Effector CD4-positive, alpha-beta T cell (primary cell): ENCODE results near the gene SLC2A10.
A peak's percentile ranks its signal among the peaks of the same experiment; 100 is the strongest.

Source experiments
- DNase-seq: peaks from one replicate; pipeline ENCODE4 v3.0.0-alpha.2; 2020

SLC2A10 gene

DNA sequence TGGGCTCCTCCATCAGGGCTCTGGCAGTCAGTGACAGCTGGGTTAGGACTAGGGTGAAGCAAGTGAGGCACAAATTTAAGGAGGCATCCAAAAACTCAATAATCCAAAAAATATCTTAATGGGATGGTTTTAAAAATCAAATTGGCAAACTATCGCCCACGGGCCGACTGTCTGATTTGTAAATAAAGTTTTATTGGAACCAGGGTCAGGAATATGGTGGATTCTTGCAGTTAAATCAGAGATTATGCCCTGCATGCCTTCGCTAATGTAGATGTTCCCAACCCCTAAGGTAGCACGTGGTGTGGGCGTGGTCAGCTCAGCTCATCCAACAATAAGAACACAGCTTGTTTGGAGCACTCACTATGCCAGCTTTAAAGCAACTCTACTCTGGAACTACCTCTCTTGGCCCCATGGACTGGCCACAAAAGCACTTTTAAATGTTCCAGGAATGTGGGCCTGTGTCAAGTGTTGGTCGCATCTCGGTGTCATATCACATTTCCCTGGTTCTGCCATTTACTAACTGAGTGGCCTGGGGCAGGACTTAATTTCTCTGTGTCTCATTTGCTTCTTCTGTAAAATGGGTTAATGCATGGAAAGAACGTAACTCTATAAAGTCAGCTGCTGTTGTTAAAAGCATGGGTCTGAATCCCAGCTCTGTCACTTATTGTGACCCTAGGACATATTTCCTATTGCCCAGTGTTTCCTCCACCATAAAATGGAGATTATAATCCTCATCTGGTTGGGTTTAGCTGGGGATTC, 27.2 kb upstream of the SLC2A10 start:
- DNase-seq, result no peak

GRCh38 chr20:46683011-46683667, 26.3 kb upstream of the SLC2A10 start:
- no peak for DNase-seq

GRCh38 chr20:46683668-46683938, 25.8 kb upstream of the SLC2A10 start:
- no peak for DNase-seq

- DNase-seq, result no peak
These were observed 25.3 kb upstream of the SLC2A10 start for GRCh38 chr20:46683939-46684750.

DNA sequence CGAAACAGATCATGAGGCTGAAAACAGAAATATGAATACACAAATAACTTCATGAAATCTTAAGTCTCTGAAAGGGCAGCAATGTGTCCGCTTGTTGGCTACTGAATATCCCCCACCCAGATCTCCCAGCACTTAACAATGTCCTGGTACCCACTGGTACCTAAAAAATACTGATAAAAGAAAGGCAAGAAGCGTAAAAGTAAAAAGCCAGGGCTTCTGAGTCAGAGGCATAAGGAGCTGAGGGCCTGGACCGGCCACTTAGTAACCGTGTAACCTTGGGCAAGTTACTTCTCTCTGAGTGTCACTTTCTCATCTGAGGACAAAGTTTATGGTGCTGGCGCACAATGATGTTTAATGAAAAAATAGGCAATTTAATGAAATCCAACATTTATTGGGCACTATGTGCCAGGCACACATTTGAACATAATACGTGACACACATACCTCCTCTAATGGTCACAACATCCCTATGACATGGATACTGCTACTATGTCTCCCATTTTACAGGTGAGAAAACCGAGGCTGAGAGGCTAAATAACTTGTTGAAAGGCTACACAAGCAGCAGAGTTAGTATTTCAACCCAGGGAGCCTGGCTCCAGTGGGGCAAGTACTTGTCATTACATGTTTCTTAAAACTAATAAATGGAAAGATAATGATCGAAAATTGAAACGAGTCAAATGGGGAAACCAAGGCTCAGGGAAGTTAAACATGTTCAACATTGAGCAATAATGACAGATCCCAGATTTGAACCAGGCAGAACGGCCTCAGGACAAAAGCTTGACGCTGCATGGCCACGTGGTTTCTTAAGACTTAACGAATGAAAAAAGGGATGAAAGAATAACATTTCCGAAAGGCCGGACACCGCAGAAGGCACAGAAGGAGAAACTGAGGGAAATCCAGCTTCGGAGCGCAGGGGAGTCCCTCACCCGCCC, 21.0 kb upstream of the SLC2A10 start:
- no peak for DNase-seq

DNA sequence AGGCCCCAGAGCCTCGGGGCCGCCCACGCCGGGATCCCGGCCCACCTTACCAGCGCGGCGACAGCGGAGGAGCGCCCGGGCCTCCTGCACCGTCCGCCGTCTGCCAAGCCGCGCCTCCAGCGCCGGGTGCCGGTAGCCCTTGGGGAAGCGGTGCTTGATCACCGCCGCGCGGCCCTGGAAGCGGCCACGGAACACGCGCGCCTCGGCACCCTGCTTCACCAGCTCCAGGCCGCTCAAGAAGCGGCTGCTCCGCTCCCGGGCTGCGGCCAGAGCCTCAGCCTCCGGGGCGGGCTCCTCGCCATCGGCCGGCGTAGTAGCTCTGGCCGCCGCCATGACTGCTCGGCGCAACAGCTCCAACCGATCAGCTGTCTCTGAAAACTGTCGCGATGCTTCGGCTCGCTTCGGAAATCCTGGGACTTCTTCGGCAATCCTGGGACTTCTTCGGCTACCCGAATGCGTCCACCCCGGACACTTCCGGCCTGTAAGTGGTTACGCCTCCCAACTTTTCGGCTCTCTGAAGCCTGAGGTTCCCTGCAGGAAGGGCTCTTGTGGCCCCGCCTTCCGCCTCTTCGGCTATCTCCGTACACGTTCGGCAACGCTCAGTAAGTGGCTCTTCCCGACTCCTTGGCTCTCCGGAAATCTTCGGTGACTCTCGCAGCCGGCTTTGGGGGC, 20.2 kb upstream of the SLC2A10 start, which contains the start of gene TP53RK:
Gene TP53RK, minus strand, starts transcription at position 363 of the 672 bp plus-strand sequence. Its CDS starts 30 bp downstream, at position 333.
- DNase-seq, result peak; percentile 95

DNA sequence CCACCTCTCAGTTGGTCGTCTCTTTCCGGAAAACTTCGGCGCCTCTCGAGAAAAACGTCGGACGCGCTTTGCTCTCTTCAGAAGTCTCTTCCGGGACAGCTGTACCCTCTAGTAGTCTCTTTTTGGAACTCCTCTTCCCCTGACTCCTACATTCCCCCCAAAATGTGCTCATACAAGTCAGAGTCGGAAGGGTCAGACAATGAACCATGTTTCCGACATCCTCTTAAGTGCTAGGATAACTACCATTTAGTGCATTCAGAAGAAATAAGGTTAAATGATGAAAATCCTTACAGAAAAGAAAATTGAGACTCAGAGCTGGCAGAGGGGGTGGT, 19.7 kb upstream of the SLC2A10 start:
- no peak for DNase-seq

GRCh38 chr20:46690219-46691106, 19.0 kb upstream of the SLC2A10 start:
- no peak for DNase-seq

- no peak for DNase-seq
These were observed 18.3 kb upstream of the SLC2A10 start for GRCh38 chr20:46691196-46691595.

GRCh38 chr20:46694484-46694883, 15.0 kb upstream of the SLC2A10 start:
- no peak for DNase-seq

DNA sequence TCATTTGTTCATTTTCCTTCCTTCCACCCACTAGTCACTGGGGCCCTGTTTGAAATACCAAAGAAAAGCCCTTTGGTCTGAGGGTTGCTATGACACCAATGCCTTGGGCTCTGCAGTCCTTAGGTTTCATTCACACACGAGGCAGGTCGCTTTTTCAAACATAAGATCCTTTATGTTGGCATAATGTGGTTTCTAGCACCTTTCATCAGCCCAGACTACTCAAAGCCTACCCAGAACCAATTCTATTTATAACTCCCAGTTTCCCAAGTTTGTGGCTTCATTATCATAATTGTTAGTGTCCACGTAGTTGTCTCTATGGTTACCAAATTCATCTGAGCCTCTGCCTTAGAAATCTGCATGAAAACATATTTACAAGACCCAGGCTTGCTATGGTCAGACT, 13.6 kb upstream of the SLC2A10 start:
- no peak for DNase-seq

GRCh38 chr20:46696791-46697279, 12.6 kb upstream of the SLC2A10 start:
- DNase-seq, result no peak

GRCh38 chr20:46698788-46699187, 10.7 kb upstream of the SLC2A10 start:
- DNase-seq, result no peak

DNA sequence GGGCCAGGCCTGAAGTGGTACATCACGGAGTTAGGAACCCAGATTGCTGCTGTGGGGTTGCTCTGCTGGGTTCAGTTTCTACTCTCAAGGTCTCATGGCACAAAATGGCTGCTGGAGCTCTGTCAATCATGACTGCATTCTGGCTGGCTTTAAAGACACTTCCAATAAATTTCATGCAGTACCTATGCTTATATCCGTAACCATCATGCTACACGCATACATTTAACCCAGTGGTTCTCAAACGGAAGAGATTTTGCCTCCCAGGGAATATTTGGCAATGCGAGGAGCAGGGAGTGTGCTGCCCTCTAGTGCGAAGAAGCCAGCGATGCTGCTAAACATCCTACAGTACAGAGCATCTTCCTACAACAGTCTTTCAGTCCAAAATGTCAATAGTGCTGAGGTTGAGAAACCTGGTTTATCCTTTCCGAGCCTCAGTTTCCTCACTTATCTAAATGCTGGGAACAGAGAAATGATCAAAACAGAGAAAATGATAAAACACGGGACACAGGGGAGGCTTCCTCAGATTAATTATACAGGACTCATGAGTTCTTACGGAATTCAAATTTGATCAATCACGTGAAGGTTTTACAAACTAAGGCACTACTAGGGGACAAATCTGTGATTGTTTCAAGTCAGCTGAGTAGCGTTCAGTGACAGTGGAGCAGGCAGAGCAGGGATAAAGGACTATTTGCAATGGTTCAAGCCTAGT, 9.6 kb upstream of the SLC2A10 start:
- no peak for DNase-seq

DNA sequence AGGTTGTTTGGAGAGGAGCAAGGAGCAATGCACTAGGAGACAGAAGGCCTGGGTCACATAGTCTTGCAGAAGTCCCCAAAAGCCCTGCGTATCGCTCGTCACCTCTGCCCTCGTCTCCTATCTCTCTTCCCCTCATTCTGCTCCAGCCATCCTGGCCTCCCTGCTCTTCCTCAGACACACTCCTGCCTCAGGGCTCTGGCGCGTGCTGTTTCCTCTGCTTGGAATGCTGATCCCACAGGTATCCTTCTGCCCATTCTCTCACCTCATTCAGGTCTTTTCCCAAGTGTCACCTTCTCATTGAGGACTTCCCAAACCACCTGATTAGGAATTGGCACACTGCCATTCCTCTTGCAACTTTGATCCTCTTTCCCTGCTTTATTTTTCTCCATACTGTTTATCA, 9.0 kb upstream of the SLC2A10 start:
- no peak for DNase-seq

- no peak for DNase-seq
These were observed 8.4 kb upstream of the SLC2A10 start for GRCh38 chr20:46701057-46701456.

GRCh38 chr20:46701556-46701955, 7.9 kb upstream of the SLC2A10 start:
- no peak for DNase-seq

DNA sequence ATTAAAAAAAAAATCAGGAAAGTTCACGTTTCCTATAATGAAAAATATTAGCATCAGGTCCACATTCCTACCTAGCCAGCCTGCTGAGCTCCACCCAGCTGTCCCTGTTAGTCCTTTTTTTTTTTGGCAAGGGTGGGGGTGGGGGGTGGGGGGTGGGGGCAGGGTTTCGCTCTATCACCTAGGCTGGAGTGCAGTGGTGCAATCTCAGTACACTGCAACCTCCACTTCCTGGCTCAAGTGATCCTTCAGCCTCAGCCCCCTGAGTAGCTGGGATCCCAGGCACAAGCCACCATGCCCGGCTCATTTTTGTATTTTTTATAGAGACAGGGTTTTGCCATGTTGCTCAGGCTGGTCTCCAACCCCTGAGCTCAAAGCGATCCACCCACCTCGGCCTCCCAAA, 7.5 kb upstream of the SLC2A10 start:
- DNase-seq, result no peak

- no peak for DNase-seq
These were observed 6.8 kb upstream of the SLC2A10 start for GRCh38 chr20:46702447-46703203.

- no peak for DNase-seq
These were observed 6.0 kb upstream of the SLC2A10 start for GRCh38 chr20:46703435-46703834.
